ENCODE measurements around the gene IQCH. TPM values are rescaled to one million over a fixed set of nuclear protein-coding genes. Genes with fewer than 3 reads are reported as not detected.
A peak's percentile ranks its signal among the peaks of the same experiment; 100 is the strongest.

The IQCH gene
- total RNA-seq, 1 experiment from 2014 or later: 4.8 TPM

- no peak for DNase-seq (ENCODE audit: low read depth)
Observed at GRCh38 chr15:67394873-67395639, 140.5 kb downstream of the IQCH start.

DNA sequence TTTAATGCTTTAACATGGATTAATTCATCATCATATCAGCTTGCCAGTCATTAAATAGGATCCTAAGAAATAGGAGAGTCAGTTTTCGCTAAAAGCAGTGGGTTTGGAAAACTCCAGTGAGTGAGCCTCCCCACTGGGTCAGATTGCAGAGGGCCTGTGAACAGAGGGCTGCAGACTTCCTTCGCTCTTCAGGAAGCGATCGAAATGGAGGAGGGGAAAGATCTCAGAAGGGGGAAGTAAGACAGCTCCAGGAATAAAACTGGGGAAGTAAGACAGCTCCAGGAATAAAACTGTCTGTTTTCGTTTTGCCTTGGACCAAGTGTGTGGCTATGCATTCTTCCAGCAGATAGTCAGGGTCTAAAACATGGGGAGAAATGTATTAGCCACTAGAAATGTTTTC is 141.5 kb downstream of the IQCH start:
- DNase-seq (ENCODE audit: low read depth): no peak

DNA sequence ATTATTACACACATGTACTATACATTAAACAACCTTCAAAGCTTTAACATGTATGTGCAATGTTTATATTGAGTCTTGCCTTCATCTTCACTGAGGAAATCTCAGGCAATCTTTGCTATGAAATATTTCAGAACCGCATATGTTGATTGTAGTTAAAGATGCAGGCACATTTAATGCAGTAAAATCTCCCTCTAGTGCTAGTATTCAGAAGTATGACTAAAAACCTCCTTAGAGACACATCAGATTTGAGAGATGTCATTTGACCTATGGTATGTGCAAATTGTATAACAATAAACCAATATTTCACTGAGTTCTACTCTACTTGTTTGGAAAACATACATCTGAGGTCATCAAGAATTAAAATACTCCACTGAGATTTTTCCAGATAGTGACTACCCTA is 142.6 kb downstream of the IQCH start:
- no peak for DNase-seq (ENCODE audit: low read depth)

GRCh38 chr15:67399925-67400324 is 145.3 kb downstream of the IQCH start:
- no peak for DNase-seq (ENCODE audit: low read depth)

DNA sequence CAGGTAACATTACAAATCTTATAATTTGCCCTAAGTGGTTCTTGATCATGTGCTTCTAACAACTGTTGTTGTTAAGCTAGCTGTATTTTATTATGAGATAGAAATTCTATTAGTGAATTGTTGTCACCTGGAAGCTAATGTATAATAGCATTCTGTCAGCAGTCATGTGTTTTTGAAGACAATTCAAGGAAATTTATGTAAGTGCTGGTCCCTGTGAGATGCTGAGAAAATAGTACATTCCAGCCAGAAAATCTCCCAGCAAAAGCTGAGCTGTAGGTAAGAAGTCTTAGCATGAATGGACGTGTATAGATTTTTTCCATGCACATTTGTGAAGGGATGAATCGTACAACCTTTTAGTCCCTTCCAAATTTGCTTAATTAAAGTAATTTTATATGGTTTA is 146.3 kb downstream of the IQCH start:
- no peak for DNase-seq (ENCODE audit: low read depth)

GRCh38 chr15:67401336-67401735 is 146.8 kb downstream of the IQCH start:
- DNase-seq (ENCODE audit: low read depth): no peak

GRCh38 chr15:67403428-67404154 is 149.0 kb downstream of the IQCH start:
- no peak for DNase-seq (ENCODE audit: low read depth)

DNA sequence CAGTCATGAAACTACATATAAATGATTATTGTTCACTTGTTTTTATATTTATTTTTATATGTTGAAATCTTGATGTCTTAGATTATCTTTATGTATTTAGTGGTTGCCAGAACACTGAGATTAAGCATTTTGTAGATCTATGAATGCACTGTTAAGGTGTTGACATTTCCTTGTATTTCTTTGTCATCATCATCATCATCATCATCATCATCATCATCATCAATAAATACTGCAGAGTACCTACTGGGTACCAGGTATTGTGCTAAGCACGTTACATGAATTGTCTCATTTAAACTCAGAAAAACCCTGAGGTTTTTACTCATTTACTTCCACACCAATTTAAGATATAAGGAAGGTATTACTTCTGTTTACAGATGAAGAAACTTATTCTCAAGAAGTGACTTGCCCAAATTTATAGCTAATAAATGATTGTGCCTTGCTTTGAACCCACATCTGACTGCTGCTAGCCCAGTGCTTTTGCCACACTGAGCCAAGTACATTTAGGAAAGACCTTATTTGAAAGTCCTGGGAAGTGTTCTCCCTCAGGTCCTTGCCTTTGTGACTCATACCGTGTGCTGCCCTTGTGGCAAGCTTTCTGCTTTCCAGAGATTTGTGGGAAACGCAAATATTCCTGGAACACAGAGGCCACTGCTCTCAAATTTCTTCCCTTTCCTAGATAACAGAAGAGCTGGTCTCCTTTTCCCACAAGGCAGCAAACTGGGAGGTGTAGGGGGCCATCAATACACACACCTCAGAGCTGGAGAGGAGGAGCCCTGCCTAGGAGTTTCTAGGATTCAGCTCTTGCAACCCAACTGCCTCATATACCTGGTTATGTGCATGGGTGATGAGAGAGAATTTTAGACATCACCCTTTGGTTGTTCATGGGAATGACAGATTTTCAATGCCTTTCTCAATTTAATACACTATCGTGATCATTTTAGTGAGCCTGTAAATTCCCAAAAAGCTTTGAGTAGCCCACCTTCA is 150.9 kb downstream of the IQCH start:
- DNase-seq (ENCODE audit: low read depth): peak; percentile 88

DNA sequence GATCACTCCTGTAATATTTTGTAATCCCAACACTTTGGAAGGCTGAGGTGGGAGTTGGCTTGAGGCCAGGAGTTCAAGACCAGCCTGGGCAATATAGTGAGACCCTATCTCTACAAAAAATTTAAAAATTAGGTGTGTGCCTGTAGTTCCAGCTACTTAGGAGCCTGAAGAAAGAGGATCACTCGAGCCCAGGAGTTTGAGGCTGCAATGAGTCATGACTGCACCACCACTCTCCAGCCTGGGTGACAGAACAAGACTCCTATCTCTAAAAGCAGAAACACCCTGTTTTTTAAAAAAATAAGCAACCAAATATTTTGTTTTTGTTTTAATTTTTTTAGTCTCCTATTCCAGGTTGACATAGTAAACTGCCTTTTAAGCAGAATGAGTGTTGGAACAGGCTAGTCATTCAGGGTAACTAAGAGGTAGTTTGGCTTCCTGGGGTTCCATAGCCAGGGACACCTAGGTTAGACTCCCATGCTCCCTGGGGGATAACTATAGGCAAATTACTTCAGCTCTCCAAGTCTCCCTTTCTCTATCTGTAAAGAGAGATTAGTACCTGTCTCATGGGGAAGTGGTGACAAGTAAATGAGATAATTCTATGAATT is 151.8 kb downstream of the IQCH start:
- peak; percentile 30 for DNase-seq (ENCODE audit: low read depth)

- DNase-seq (ENCODE audit: low read depth): no peak
Observed at GRCh38 chr15:67407786-67408185, 153.2 kb downstream of the IQCH start.

GRCh38 chr15:67409175-67409574 is 154.6 kb downstream of the IQCH start:
- no peak for DNase-seq (ENCODE audit: low read depth)

GRCh38 chr15:67411486-67411885 is 156.9 kb downstream of the IQCH start:
- no peak for DNase-seq (ENCODE audit: low read depth)

- DNase-seq (ENCODE audit: low read depth): peak; percentile 90
Observed at GRCh38 chr15:67413770-67414390, 159.3 kb downstream of the IQCH start.

DNA sequence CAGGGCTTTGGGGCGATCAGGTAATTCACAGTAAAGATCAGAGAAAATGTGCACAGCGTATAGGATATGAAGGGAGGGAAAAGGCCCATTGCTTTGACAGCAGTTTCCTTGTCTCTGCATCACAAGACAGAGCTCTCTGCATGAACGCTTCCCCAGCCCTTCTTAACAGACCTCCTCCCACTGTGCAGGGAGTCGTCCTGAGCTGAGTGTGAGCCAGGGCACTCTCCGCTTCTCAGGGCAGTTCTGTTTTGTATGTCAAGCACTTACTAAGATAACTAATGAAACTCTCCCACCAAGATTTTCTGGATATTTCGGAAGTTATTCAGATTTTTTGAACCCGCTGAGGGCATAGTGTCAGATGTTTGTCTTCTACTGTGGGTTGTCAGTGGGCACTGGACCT is 160.6 kb downstream of the IQCH start:
- no peak for DNase-seq (ENCODE audit: low read depth)

- DNase-seq (ENCODE audit: low read depth): no peak
Observed at GRCh38 chr15:67416891-67417290, 162.3 kb downstream of the IQCH start.

GRCh38 chr15:67419705-67420104 is 165.1 kb downstream of the IQCH start:
- DNase-seq (ENCODE audit: low read depth): no peak

- no peak for DNase-seq (ENCODE audit: low read depth)
Observed at GRCh38 chr15:67420137-67420536, 165.6 kb downstream of the IQCH start.

DNA sequence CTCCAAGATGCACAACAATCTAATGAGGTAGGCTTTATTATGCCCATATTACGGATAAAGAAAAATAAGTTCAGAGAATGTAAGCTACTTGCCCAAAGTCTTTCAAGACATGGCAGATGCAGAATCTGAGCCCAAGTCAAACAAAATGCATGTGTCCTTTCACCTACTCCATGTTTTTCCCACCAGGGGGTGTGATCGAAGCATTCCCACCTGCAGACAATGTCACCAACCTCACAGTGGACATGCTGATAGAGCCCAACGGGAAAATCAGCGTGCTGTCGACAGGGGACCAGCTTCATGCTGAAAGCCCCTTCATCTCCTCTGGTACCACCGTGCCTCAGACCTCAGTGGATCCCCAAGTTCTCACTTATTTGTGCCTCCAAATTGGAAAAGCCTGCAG is 166.5 kb downstream of the IQCH start:
- DNase-seq (ENCODE audit: low read depth): no peak

- no peak for DNase-seq (ENCODE audit: low read depth)
Observed at GRCh38 chr15:67422296-67422695, 167.7 kb downstream of the IQCH start.

DNA sequence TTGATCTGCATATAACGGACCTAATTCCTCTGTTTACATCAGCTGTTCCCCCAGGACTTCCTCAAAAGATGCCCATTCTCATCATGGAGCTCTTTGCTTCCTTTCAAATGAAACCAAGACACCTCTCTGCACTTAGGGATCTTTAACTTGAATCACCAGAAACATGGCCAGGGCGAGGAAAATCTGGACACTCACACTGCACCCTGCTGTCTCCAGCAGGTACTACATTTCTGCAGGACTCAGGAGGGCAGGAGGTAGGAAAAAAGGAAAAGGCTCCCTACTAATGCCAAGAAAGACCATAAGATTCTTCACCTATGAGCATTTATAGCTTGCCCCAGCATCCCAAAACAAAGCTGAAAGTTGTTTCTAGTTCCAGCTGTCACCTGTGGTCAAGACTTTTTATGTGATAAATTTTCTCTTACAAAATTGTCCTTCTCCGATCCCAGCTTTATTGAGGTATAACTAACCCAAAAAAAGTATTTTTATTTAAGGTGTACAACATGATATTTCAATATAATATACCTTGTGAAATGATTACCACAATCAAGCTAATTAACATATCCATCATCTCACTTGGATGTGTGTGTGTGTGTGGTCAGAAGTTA is 179.0 kb downstream of the IQCH start:
- peak; percentile 54 for DNase-seq (ENCODE audit: low read depth)

All from LHCN-M2 (cell line).